HG02943 (cell line): Measurements from ENCODE around the gene ODAD3.
"Not testable (repeated sequence)": the region's sequence is repeated elsewhere in the genome, so short reads cannot be mapped to it uniquely, and the experiment has no call there.

ENCODE experiments used
- ATAC-seq: cut with Tn5 transposase; IDR thresholded peaks from one replicate; pipeline ENCODE4 v1.9.1; 2021; ENCODE audit warnings: mild to moderate bottlenecking, low read depth, moderate library complexity; ENCODE audit not compliant: unreplicated experiment

The ODAD3 gene

DNA sequence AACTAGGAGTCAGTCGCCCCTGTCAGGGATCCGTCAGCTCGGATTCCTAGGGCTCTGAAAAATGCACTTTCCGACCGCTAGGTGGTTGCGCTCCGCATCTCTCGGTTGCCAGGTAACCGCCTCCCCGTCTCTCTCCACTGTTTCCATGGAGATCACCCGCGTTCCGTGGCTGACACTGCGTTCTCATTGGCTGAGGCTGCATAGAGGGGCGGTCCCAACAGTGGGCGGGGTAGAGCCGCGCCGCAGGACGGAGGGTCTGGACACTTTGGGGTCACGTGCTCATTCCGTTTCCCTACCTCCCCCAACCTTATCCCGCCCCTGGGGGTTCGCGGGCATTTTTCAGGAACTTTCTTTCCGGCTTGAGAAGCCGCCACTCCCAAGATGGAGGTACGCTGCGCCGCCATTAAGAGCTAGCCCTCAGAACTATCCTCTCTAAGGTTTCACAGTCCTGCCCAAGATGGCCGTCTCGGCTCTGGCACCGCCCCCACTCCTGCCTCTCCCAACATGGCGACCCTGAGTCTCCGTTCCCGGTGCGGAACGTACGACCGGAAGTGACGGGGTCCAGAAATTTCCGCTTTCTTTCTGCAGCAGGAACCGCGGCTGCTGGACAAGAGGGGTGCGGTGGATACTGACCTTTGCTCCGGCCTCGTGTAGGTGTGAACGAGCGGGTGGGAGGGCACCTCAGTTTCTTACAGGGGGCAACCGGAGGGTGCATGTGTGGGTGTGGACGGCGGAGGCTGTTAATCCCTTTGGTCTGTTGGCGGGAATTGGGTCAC, at the start of gene ODAD3, which contains the start of gene PRKCSH:
Gene ODAD3 (minus strand): TSS at position 65 of the 776 bp plus-strand sequence. CDS start 105 bp downstream, outside the sequence.
Gene PRKCSH (plus strand): TSS at position 579 of the 776 bp plus-strand sequence. CDS start 483 bp downstream, outside the sequence.
- peak; percentile 87 for ATAC-seq

DNA sequence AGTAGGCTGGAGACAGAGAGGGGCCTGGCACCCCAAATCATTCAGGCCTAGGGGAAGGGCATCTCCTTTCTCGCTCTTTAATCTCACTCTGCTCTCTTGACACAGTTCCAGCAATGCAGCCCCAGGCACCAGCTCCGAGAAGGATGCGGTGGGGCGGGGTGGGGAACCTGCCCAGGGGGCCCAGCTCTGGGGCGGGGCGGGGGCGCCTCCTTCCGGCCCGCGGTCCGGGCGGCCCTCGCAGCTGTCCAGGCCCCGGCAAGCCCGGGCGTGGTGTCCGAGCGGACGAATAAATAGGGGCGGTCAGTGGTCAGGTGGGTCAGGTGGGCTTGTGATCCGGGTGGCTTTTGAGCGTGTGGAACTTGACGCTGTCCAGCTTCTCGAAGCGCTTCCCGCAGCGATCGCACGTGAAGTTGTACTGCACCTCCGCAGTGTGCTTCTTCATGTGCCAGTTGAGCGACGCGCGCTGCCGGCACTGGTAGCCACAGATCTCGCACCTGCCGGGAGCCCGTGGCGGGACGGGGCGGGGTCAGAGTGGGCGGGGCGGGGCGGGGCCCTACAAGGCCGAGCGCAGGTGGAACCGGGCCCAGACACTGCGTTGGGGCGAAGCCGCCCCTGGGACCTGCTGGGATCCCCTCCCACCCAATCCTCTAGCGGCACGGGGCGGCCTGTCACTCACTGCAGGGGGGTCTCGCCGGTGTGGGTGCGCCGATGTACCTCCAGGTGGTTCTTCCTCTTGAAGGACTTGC, 48.6 kb upstream of the ODAD3 start:
- no peak for ATAC-seq

GRCh38 chr19:11482384-11483050, 47.6 kb upstream of the ODAD3 start:
- peak; percentile 53 for ATAC-seq

GRCh38 chr19:11481534-11482383, 46.8 kb upstream of the ODAD3 start:
- peak; percentile 45 for ATAC-seq

DNA sequence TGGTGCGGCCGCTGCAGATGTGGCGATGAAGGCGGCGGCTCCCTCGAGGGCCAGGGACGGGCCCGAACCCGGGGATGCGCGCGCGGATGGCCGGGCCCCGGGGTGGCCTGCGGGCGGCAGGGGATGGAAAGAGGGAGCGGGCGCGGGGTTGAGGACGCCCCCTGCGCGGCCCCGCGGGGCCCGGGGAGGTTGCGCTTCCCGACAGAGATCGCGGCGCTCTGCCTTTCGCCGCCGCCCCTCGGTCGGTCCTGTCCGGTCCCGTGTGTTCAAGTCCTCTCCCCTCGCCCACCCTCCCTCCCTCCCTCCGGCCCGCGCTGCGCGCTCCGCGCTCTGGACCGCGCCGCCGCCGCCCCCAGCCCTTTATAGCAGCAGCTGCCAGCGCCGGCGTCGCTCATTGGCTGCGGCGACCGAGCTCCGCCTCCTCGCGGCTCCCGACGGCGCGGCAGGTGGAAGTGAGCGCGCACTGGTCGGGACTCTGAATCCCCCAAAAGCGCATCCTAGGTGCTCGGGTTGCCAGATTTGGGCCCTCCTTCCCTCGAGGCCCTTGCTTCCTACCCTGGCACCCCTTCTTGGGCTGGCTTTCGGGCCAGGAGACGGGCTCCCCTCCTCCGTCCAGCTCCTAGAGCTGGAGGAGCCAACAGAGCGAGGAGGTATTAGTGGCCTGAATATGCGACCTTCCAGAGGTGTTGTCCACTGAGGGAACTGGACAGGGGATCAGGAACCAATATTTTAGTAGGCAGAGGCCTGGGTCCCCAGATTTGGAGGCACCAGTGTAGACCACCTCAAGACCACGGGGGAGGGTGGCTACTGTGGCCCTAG, 46.0 kb upstream of the ODAD3 start, which contains the start of gene ELAVL3:
Gene ELAVL3 (minus strand): TSS at position 332 of the 819 bp plus-strand sequence. CDS start 438 bp downstream, outside the sequence.
- ATAC-seq = no peak

GRCh38 chr19:11479898-11480714, 45.2 kb upstream of the ODAD3 start:
- ATAC-seq = no peak

DNA sequence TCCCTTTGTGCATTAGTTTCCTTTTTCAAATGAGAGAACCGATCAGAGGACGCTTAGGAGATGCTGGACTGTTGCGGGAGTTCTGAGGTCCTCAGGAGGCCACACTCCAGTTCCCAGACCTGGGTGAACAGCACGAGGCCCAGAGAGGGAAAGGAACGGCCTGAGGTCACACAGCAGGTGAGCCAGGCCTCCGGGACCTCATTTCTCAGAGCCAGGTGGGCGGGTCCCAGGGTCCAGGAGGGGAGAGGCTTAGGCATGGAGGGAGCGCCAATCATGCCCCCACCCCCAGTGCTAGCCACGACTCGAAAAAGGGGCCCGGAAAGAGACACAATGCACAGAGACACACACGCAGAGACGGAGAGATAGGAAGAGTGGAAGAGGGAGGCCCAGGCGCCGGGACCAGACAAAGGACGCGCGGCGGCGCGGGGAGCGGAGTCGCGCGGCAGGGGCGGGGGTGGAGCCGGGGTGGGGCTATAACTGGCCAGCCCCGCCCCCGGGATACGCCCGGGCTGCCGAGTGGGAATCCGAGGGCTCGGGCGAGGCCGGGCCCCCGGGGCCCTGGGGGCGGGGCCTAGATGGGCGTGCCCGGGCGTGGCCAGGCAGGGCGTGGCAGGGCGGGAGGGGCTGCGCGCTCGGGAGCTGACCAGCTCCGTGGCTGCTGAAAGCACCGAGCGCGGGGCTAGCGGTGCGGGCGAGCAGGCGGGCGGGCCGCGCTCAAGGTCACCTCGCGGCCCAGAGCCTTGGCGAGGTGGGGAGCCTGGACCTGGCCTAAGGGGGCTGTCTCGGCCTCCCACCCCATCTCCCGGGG, 44.4 kb upstream of the ODAD3 start:
- ATAC-seq = no peak

GRCh38 chr19:11478167-11479089, 43.5 kb upstream of the ODAD3 start:
- no peak for ATAC-seq

DNA sequence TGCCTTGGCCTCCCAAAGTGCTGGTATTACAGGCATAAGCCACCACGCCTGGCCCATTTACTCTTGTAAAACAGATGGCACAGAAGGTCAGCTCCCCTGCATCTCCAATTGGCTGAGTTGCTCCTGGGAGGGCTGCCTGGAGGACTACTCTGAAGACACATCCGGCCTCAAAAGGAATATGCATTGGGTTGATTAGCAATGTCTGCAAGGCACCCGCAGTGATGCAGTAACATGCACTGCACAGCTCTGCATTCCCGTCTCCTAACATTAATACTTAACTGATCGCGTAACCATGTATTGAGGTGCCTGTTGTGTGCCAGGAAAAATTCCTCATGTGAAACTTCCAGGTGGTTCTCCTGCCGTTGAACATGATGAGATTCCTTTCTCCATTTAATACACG, 40.9 kb upstream of the ODAD3 start:
- ATAC-seq = no peak

GRCh38 chr19:11475343-11475742, 40.4 kb upstream of the ODAD3 start:
- not testable (repeated sequence) for ATAC-seq

- no peak for ATAC-seq
These were observed 38.8 kb upstream of the ODAD3 start for GRCh38 chr19:11473725-11474124.

DNA sequence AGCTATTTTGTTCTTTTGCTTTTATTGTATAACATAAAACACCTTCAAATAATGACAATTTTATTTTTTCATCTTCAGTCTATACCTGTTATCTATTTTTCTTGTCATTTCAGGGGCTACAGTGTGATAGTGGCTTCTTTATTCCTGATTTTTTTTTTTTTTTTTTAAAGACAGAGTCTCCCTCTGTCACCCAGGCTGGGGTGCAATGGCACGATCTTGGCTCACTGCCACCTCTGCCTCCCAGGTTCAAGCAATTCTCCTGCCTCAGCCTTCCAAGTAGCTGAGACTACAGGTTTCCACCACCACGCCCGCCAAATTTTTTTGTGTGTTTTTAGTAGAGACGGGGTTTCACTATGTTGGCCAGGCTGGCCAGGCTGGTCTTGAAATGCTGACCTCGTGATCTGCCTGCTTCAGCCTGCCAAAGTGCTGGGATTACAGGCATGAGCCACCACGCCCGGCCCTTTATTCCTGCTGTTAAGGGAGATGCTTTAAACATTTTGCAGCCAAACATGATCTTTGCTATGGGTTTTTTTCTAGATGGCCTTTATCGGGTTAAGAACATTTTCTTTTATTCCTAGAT, 33.4 kb upstream of the ODAD3 start:
- not testable (repeated sequence) for ATAC-seq

DNA sequence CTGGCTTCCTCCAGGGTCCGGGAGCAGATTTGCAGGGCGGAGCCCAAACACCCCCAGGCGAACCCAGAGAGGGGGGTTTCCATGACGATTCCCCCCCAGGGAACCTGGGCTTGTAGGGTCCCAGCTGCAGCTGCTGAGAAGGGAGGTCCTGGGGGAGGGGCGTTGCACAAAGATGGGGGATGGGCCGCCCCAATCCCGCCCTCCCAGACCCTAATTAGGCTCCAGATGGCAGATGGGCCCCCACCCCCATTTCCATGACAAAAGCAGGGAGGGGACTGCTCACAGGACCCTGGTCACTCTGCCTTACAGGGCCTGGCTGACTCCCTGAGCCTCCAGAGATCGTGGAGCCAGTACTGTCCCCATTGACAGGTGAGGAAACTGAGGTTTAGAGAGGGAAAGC, 30.7 kb upstream of the ODAD3 start:
- ATAC-seq = no peak

DNA sequence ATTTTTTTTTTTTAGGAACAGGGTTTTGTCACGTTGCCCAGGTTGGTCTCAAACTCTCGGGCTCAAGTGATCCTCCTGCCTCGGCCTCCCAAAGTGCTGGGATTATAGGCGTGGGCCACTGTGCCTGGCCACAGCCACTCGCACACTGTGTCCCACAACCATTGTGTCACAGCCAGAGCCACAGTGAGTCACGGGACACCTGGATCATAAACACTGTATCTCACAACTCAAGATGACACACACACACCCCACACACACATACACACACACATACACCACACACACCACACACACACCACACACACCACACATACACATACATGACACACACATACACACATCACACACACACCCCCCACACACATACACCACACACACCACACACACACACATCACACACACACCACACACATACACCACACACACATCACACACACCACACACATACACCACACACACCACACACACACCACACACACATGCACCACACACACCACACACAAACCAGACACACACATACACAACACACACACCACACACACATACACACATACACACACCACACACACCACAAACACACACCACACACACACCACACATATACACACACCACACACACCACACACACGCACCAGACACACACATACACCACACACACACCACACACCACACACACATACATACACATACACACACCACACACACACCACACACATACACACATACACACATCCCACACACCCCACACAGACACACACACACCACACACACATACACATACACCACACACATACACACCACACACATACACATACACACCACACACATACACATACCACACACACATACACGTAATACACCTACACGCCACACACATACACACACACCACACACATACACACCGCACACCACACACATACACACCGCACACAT, 29.7 kb upstream of the ODAD3 start:
- ATAC-seq = no peak

DNA sequence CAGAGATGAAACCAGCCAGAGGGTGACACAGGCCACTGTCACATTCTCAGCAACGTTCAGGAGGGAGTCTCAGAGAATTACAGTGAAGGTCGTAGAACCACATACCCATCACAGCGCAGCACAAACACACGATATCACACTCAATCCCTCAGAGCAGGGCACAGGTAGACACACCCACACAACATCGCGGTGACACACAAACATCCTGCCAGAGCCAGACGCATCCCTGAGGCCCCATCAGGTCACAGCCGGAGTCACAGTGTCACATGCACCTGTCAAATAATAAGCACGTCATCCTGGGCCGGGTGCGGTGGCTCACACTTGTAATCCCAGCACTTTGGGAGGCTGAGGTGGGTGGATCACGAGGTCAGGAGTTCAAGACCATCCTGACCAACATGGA, 28.5 kb upstream of the ODAD3 start:
- ATAC-seq = no peak
